ENCODE data around the gene HS3ST3A1. TPM values are rescaled to one million over a fixed set of nuclear protein-coding genes. Genes with fewer than 3 reads are reported as not detected.

HS3ST3A1 gene
- total RNA-seq, 2 donors from 2014 or later: not detected

DNA sequence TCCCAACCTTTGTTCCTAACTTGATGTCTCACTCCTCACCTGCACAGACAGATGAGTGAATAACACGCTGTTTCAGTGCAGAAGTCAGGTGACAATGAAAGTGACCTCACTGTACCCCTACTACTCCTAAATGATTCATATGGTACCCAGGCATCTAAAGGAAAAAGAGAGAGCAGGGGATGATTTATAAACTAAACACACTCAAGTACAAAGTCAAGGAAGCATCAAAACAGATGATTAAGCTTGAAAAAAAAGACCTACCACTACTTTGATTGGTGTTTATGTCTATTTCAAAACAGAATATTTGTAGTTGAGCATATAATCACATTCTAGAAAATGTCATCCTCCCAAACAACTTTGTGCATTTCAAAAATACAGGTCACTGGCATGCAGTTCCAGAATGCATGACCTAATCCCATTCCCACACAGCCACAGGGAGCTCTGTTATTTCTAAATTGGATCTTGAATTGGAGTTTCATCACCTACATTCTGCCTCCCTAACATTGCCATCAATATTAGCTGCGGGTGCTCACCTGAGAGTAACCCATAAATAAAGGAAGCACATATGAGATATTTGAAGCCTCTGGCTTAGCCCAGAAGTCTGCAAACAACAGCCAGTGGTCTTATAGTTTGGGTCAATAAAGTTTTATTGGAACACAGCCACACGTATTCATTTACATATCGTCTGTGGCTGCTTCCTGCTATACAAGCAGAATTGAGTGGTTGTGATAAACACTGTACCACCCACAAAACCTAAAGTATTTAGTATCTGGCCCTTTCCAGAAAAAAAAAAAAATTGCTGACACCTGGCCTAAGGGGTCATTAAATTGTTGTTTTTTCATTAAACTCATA lies 14.0 kb downstream of the HS3ST3A1 start:
- H3K36me3 Mint-ChIP-seq: no peaks in the 10 kb centered on the region
- no peak for ATAC-seq

DNA sequence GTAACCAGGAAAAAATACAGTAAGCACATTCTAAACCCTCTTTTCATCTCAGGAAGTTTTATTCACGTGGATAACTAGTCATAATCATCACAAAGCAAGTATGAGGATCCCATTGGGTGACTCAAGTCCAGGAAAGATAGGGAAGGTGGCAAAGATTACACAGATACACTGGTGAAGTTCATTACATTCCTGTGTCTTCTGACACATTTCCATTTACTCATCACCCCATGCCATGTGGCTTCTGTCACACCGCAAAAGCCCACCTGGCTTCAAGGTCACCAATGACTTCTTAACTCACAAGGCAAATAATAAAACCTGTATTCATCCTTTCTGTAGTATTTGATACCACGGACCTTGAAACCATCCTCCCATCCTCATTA lies 17.0 kb downstream of the HS3ST3A1 start:
- no peaks in the 10 kb centered on the region for H3K36me3 Mint-ChIP-seq
- H3K27ac Mint-ChIP-seq: no peak overlapping the region
- no peaks in the 10 kb centered on the region for H3K9me3 Mint-ChIP-seq
- ATAC-seq (no peak), DNase-seq (ENCODE audit: low spot score in 2 of 2) (no peak)

More for the DNA sequence above, 14.0 kb downstream of the HS3ST3A1 start:
- Mint-ChIP-seq H3K27ac (no peak overlapping the region), H3K9me3 (no peaks in the 10 kb centered on the region)
- DNase-seq (ENCODE audit: low spot score in 2 of 2): no peak

DNA sequence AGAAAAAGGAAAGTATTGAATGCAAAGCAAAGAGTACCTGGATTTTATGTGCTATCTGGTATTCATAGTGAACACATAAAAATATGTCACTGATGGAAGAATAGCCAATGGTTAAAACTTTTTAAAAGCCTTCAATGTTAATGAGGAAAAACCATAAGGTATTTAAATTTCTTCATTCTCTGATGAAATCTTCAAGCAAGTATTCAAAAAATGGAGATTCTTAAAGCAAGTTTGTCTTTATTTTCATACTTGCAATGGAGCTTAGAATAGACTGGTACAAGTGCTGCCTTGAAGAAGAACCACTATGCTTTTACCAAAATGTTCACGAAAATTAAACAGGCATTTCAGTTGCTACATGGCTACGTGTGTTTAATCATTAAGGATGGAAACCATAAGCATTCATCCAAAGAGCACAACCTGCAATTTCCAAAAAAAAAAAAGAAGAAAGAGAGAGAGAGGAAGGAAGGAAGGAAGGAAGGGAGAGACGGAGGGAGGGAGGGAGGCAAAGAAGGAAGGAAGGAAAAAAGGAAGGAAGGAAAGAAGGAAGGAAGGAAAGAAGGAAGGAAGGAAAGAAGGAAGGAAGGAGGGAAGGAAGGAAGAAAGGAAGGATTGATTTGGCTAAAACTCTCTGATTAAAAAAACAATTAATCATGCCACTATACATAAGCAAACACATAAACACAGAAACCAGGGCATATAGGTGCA lies 17.6 kb downstream of the HS3ST3A1 start:
- Mint-ChIP-seq H3K36me3 (no peaks in the 10 kb centered on the region), H3K9me3 (no peaks in the 10 kb centered on the region), H3K27ac (no peak overlapping the region)
- ATAC-seq: no peak
- DNase-seq (ENCODE audit: low spot score in 2 of 2): no peak

DNA sequence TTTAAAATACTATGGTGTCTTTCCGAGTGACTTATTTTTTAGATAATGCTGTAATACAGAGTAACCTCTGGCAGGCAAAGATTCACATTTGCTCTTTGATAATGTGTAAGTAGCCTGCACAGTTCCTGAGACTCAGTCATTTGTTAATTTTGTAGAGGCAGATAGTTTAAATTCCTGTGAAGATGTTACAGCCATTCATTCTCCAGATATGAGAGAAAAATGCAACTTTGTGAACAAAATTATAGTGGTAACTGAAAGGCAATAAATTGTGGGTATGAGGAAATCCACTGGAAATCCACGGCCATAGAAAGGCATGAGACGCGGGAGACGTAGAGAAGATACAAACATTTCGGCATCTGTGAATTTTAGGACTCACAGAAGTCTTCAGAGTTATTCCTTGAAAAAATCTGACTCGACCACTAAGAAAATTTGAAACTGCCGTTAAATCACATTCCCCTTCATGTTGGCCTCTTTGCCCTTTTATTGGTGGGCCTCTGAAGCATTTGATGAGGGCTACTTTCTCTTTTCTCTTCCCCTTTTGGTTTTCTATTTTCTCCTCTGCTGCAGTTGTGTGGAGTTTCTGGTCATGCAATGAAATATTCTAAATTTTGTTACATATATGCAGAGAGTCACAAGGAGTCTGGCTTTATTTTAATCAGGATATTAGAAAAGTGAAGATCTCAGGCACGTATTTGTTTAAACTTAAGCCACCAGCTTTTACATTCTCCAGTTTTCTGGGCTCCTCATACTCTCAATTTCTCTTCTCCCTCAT lies 18.8 kb downstream of the HS3ST3A1 start:
- ATAC-seq (no peak), DNase-seq (ENCODE audit: low spot score in 2 of 2) (no peak)
- Mint-ChIP-seq H3K36me3 (no peaks in the 10 kb centered on the region), H3K27ac (no peak overlapping the region), H3K9me3 (no peaks in the 10 kb centered on the region)

- H3K9me3 Mint-ChIP-seq: peaks cover under 1 to 6% of the 10 kb centered on the region in 2 donors
- no peak for DNase-seq (ENCODE audit: low spot score in 2 of 2)
- no peak overlapping the region for H3K27ac Mint-ChIP-seq
- peaks cover 1 to 6% of the 10 kb centered on the region in 2 donors for H3K36me3 Mint-ChIP-seq
- ATAC-seq: no peak
Measured at GRCh38 chr17:13581925-13582324, 19.8 kb downstream of the HS3ST3A1 start.

- peaks cover 9 to 14% of the 10 kb centered on the region in 2 donors for H3K9me3 Mint-ChIP-seq
- DNase-seq (ENCODE audit: low spot score in 2 of 2): no peak
- H3K27ac Mint-ChIP-seq: no peak overlapping the region
- peaks cover 6 to 11% of the 10 kb centered on the region in 2 donors for H3K36me3 Mint-ChIP-seq
- no peak for ATAC-seq
Measured at GRCh38 chr17:13580790-13581189, 20.9 kb downstream of the HS3ST3A1 start.

DNA sequence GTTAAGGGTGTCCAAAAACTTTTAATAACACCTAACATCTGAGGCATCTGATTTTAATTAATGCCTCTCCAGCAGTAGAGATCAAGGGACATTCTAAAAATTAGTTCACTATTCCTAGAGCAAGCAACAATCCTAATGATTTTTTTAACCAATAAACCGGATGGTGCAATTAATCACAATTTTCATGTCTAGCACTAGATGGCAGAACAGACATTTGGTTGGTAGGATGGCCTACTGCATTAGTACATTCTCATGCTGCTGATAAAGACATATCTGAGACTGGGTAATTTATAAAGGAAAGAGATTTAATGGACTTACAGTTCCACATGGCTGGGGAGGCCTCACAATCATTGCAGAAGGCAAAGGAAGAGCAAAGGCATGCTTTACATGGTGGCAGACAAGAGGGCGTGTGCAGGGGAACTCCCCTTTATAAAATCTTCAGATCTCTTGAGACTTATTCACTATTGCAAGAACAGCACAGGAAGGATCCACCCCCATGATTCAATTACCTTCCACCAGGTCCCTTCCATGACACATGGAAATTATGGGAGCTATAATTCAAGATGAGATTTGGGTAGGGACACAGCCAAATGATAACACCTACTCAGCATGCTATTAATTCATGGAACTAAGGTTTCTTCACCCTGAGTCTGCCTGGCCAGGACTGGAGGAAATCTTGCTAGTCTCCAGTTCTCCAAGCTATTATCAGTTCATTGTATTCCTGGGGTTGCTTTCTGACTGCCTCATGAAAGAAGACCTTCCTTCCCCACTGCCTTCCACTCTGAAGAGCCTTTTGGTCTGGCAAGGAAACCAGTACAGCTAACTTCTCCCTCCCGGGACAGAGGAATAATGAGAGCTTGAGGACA lies 24.8 kb downstream of the HS3ST3A1 start:
- peaks cover 13 to 14% of the 10 kb centered on the region in 2 donors for H3K9me3 Mint-ChIP-seq
- DNase-seq (ENCODE audit: low spot score in 2 of 2) (no peak), ATAC-seq (no peak)
- peaks cover 11 to 12% of the 10 kb centered on the region in 2 donors for H3K36me3 Mint-ChIP-seq
- H3K27ac Mint-ChIP-seq: no peak overlapping the region

- Mint-ChIP-seq H3K9me3 (peaks cover 13 to 14% of the 10 kb centered on the region in 2 donors), H3K27ac (no peak overlapping the region), H3K36me3 (peaks cover 11 to 12% of the 10 kb centered on the region in 2 donors)
- no peak for DNase-seq (ENCODE audit: low spot score in 2 of 2)
- ATAC-seq: no peak
Measured at GRCh38 chr17:13575922-13576419, 25.8 kb downstream of the HS3ST3A1 start.

DNA sequence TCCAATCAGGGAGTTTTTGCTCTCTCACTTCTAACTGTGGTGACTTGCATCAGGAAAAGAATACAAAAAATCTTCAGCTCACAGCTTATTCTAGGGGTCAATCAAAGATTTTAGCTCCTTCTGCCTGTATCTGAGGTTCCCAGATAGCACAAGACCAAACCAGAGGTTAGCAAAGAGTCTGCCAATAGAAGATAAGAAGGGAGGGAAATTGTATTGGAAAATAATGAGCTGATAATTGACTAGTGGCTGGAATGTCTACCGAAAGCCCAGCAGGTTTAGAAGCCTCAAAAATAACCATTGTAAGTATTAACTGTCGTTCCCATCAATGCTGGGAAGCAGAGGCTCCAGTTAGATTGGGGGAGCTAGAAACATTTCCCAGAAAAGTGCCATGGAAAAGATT lies 26.3 kb downstream of the HS3ST3A1 start:
- Mint-ChIP-seq H3K36me3 (peaks cover 11 to 12% of the 10 kb centered on the region in 2 donors), H3K27ac (no peak overlapping the region), H3K9me3 (peaks cover 13 to 14% of the 10 kb centered on the region in 2 donors)
- ATAC-seq: no peak
- DNase-seq (ENCODE audit: low spot score in 2 of 2): no peak

GRCh38 chr17:13572581-13572980 lies 29.1 kb downstream of the HS3ST3A1 start:
- DNase-seq (ENCODE audit: low spot score in 2 of 2) (no peak), ATAC-seq (no peak)
- Mint-ChIP-seq H3K36me3 (peaks cover 11 to 12% of the 10 kb centered on the region in 2 donors), H3K27ac (no peak overlapping the region), H3K9me3 (peaks cover 13 to 14% of the 10 kb centered on the region in 2 donors)

GRCh38 chr17:13569398-13570123 lies 32.2 kb downstream of the HS3ST3A1 start:
- DNase-seq (ENCODE audit: low spot score in 2 of 2): no peak
- no peak overlapping the region for H3K27ac Mint-ChIP-seq
- no peaks in the 10 kb centered on the region for H3K36me3 Mint-ChIP-seq
- no peaks in the 10 kb centered on the region for H3K9me3 Mint-ChIP-seq
- no peak for ATAC-seq

DNA sequence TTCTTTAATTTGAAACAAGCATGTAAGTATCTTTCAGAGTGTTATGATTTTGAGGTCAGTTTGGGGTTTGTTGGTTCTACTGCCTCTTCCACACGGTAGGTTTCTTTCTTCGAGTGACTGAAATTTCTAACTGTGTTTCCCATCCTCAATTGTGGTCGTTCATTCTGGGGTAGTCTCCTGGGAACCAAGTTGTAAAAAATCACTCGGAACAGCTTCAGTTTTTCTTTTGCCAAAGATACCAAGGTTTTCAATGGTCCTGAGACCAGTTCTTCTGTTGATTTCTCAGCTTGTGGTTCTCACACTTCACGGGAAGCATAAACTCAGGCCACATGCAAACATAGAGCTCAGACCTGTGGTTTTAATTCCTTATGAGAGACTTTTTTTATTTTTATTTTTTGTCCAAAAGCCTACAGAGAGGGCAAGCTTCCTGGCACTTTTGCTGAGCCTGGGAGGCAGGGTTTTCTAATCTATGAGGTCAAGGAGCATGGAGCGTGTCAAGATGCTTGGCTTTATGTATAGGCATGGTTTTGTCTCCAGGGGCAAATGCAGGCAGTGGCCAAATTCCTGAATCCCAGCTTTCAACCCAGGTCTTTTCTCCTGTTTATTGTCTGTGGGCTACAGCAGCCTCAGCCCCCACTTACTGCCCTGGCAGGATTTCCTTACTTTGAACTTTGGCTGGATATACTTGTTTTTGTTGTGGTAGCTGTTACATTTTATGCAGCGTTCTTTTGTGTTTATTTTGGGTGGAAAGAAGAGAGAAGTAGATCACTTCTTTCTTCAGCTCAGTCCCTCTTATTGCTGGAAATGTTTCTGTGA lies 32.9 kb downstream of the HS3ST3A1 start:
- DNase-seq (ENCODE audit: low spot score in 2 of 2): no peak
- no peaks in the 10 kb centered on the region for H3K36me3 Mint-ChIP-seq
- H3K9me3 Mint-ChIP-seq: no peaks in the 10 kb centered on the region
- no peak overlapping the region for H3K27ac Mint-ChIP-seq
- ATAC-seq: no peak

GRCh38 chr17:13563866-13564265 lies 37.9 kb downstream of the HS3ST3A1 start:
- ATAC-seq: no peak
- no peaks in the 10 kb centered on the region for H3K9me3 Mint-ChIP-seq
- H3K27ac Mint-ChIP-seq: no peak overlapping the region
- no peak for DNase-seq (ENCODE audit: low spot score in 2 of 2)
- no peaks in the 10 kb centered on the region for H3K36me3 Mint-ChIP-seq

- Mint-ChIP-seq H3K36me3 (no peaks in the 10 kb centered on the region), H3K9me3 (no peaks in the 10 kb centered on the region), H3K27ac (no peak overlapping the region)
- ATAC-seq: no peak
- DNase-seq (ENCODE audit: low spot score in 2 of 2): no peak
Measured at GRCh38 chr17:13562271-13562800, 39.4 kb downstream of the HS3ST3A1 start.
